A549 (cell line): ENCODE results near the gene TMEM213. TPM values are rescaled to one million over a fixed set of nuclear protein-coding genes. Genes with fewer than 3 reads are reported as not detected.

Experiments
- ATAC-seq, 2 experiments: fragments of 200-7000 bp in 1 of 2; fragments of >200 bp in 1 of 2; cut with Nextera tagmentation in 1 of 2; cut with Tn5 transposase in 1 of 2; 3 replicates each; pipeline versions ENCODE4 v1.8.0 to v1.9.1; 2018 to 2020; ENCODE audit warnings: mild to moderate bottlenecking in 1 of 2, moderate library complexity in 1 of 2
- CTCF ChIA-PET: fragments of 300-600 bp; sonication (Branson Sonifier 250); formaldehyde crosslinking; extraction: SDS; loops from one replicate; lab custom pipeline; 2021; ENCODE audit warnings: antibody characterized with exemption, inconsistent platforms; lab: Yijun Ruan, JAX
- POLR2A ChIA-PET: fragments of 350-600 bp; formaldehyde crosslinking; extraction: SDS; loops from one replicate; lab custom pipeline; 2021; ENCODE audit warnings: antibody characterized with exemption, inconsistent platforms; lab: Yijun Ruan, JAX
- DNase-seq, 2 experiments: peaks; one replicate each; pipeline versions ENCODE4 v3.0.0 to v3.0.0-alpha.2; 2011 to 2016; ENCODE audit warnings: low read depth in 1 of 2, low spot score in 1 of 2
- FAIRE-seq: peaks from 2 replicates; lab custom pipeline; 2011; peaks lifted over from hg19 to GRCh38; lab: Jason Lieb, UNC
- H3K27ac ChIP-seq, 2 experiments: fragments of >200 bp; sonication (Bioruptor Twin); formaldehyde crosslinking; 3 replicates each; pipeline ENCODE4 v1.5.1; 2016 to 2017
- H3K4me1 ChIP-seq: fragments of >200 bp; sonication (Bioruptor Twin); formaldehyde crosslinking; 3 replicates; pipeline ENCODE4 v1.6.1; 2016
- H3K4me2 ChIP-seq: fragments of >200 bp; sonication (Bioruptor Twin); formaldehyde crosslinking; 3 replicates; pipeline ENCODE4 v1.6.1; 2016
- H3K4me3 ChIP-seq: fragments of >200 bp; sonication (Bioruptor Twin); formaldehyde crosslinking; 3 replicates; pipeline ENCODE4 v1.5.1; 2016
- H3K9me3 ChIP-seq: fragments of >200 bp; sonication (Bioruptor Twin); formaldehyde crosslinking; 3 replicates; pipeline ENCODE4 v1.6.1; 2016
- ATOH8 ChIP-seq: fragments of 250-450 bp; sonication (Bioruptor Pico); IDR thresholded peaks from 2 replicates; pipeline ENCODE4 v1.5.0; 2020; ENCODE audit warnings: low read depth, mild to moderate bottlenecking, moderate library complexity
- BHLHE40 ChIP-seq: IDR thresholded peaks from 2 replicates; pipeline ENCODE4 v1.6.1; 2012; ENCODE audit warnings: low read depth, low read length, inconsistent platforms
- CHD2 ChIP-seq: fragments of 150-350 bp; IDR thresholded peaks from 2 replicates; pipeline ENCODE4 v1.6.1; 2014; ENCODE audit warnings: low read length; ENCODE audit not compliant: partially characterized antibody
- CTCF ChIP-seq: fragments of >200 bp; sonication (Bioruptor Twin); formaldehyde crosslinking; IDR thresholded peaks from 3 replicates; pipeline ENCODE4 v1.5.1; 2016
- E2F6 ChIP-seq: IDR thresholded peaks from 2 replicates; pipeline ENCODE4 v1.6.1; 2012; ENCODE audit warnings: low read depth, borderline replicate concordance
- ELK1 ChIP-seq: fragments of 150-350 bp; IDR thresholded peaks from 2 replicates; pipeline ENCODE4 v1.6.1; 2014; ENCODE audit warnings: low read depth, mild to moderate bottlenecking, low read length
- FOSB ChIP-seq: fragments of 250-450 bp; sonication (Bioruptor Pico); IDR thresholded peaks from 2 replicates; pipeline ENCODE4 v1.5.0; 2020; ENCODE audit warnings: mild to moderate bottlenecking, moderate library complexity
- FOSL2 ChIP-seq, 2 experiments: fragments of 450-650 bp in 1 of 2; fragments of >200 bp in 1 of 2; sonication (Bioruptor Twin) in 1 of 2; formaldehyde crosslinking; IDR thresholded peaks; 2 replicates each; pipeline versions ENCODE4 v1.5.0 to v1.6.1; 2016 to 2020; ENCODE audit warnings: mild to moderate bottlenecking in 1 of 2, moderate library complexity in 1 of 2
- FOXS1 ChIP-seq: fragments of 250-450 bp; sonication (Bioruptor Pico); IDR thresholded peaks from 2 replicates; pipeline ENCODE4 v1.5.0; 2020; ENCODE audit warnings: mild to moderate bottlenecking, moderate library complexity
- GATA3 ChIP-seq: IDR thresholded peaks from 2 replicates; pipeline ENCODE4 v1.6.1; 2012; ENCODE audit warnings: borderline replicate concordance
- JUN ChIP-seq, 2 experiments: fragments of >200 bp; sonication (Bioruptor Twin); formaldehyde crosslinking; IDR thresholded peaks; 2 replicates in 1 of 2; 3 replicates in 1 of 2; pipeline ENCODE4 v1.6.1; 2016 to 2017
- JUNB ChIP-seq: fragments of >200 bp; sonication (Bioruptor Twin); formaldehyde crosslinking; IDR thresholded peaks from 2 replicates; pipeline ENCODE4 v1.6.1; 2016
- MAFK ChIP-seq: fragments of 450-650 bp; IDR thresholded peaks from 2 replicates; pipeline ENCODE4 v1.6.1; 2014; ENCODE audit not compliant: partially characterized antibody
- NPAS2 ChIP-seq: fragments of 250-450 bp; sonication (Bioruptor Pico); IDR thresholded peaks from 2 replicates; pipeline ENCODE4 v1.8.0; 2022; ENCODE audit warnings: mild to moderate bottlenecking, moderate library complexity, borderline replicate concordance
- PBX3 ChIP-seq: IDR thresholded peaks from 2 replicates; pipeline ENCODE4 v1.6.1; 2012
- PHF8 ChIP-seq: fragments of 200-600 bp; sonication (generic); IDR thresholded peaks from 2 replicates; pipeline ENCODE4 v1.6.1; 2016; ENCODE audit warnings: low read depth, mild to moderate bottlenecking, antibody characterized with exemption, moderate library complexity, borderline replicate concordance
- POLR2A ChIP-seq: IDR thresholded peaks from 2 replicates; pipeline ENCODE4 v1.6.1; 2012; ENCODE audit warnings: mild to moderate bottlenecking, low read length
- POLR2AphosphoS2 ChIP-seq: conservative IDR thresholded peaks from 2 replicates; pipeline ENCODE4 v1.6.1; 2012; ENCODE audit warnings: low read length, improper control_type of control experiment, inconsistent platforms
- REST ChIP-seq: fragments of 200-600 bp; sonication (generic); IDR thresholded peaks from 2 replicates; pipeline ENCODE4 v1.6.1; 2016; ENCODE audit warnings: antibody characterized with exemption, mild to moderate bottlenecking, moderate library complexity
- SREBF2 ChIP-seq: fragments of 450-650 bp; IDR thresholded peaks from 2 replicates; pipeline ENCODE4 v1.6.1; 2014; ENCODE audit warnings: mild to moderate bottlenecking, moderate library complexity
- TP53 ChIP-seq: fragments of 250-450 bp; sonication (Bioruptor Pico); IDR thresholded peaks from 2 replicates; pipeline ENCODE4 v1.5.0; 2021; ENCODE audit warnings: mild to moderate bottlenecking, moderate library complexity
- ZFP36 ChIP-seq: fragments of 450-650 bp; IDR thresholded peaks from 2 replicates; pipeline ENCODE4 v1.6.1; 2014; ENCODE audit warnings: borderline replicate concordance; ENCODE audit not compliant: partially characterized antibody
- WGBS: methylation state at CpG from one replicate; pipeline ENCODE4 v1.1.6; 2017; ENCODE audit errors: missing lambda C conversion rate; 5-methylcytosine and 5-hydroxymethylcytosine counted together
- polyA plus RNA-seq, 4 experiments: library from polyadenylated mRNA; depleted of rRNA in 3 of 4; stranded (reverse); fragments of >200 nt; fragmentation: RNase III in 1 of 4; extraction: RNeasy Plus Mini Kit Qiagen cat#74134 plus additional on column Dnase treatment in 1 of 4; gene quantifications; 2 replicates in 3 of 4; 3 replicates in 1 of 4; pipeline ENCODE4 v1.2.3, GENCODE V29; 2011 to 2017

Gene TMEM213
- polyA plus RNA-seq, 2 of the 4 experiments (the other 2 are of a cell fraction) = not detected

- ChIA-PET POLR2A (no interaction called here), CTCF (interaction anchor here (0.9 to 1.3 kb wide), 2 partner anchors 8 to 17 kb away, joined by 3 read pairs; no protein-coding TSS in a partner anchor)
- Histone ChIP-seq H3K4me3 (no peak overlapping the region), H3K4me1 (peaks cover 22% of the 10 kb centered on the region), H3K4me2 (no peak overlapping the region), H3K9me3 (no peaks in the 10 kb centered on the region), H3K27ac (no peak overlapping the region)
- FAIRE-seq = no peak
- 57% methylated on average over 4 of the region's 4 CpGs for WGBS
- ATAC-seq = no peak
- DNase-seq = no peak
- TF ChIP-seq JUN (IDR thresholded peaks at IDR 0.05) (no peak), POLR2AphosphoS2 (no peak)
Measured at GRCh38 chr7:138755842-138756590, 41.8 kb upstream of the TMEM213 start.

- no peak overlapping the region for H3K4me3 ChIP-seq
- FAIRE-seq (no peak), ATAC-seq (no peak), DNase-seq (no peak)
- H3K27ac ChIP-seq = no peak overlapping the region
- 19% methylated on average over 4 of the region's 4 CpGs for WGBS
- peak overlapping the region; percentile 41; the same call in 2 of the 3 replicates for H3K4me2 ChIP-seq
- POLR2A ChIA-PET = no interaction called here
- H3K4me1 ChIP-seq = peaks cover 22% of the 10 kb centered on the region
- CTCF ChIA-PET = interaction anchor here (0.9 to 1.3 kb wide), 2 partner anchors 9 to 18 kb away, joined by 3 read pairs; no protein-coding TSS in a partner anchor
- TF ChIP-seq PHF8 (no peak), FOXS1 (CRISPR knock-in tag) (no peak), GATA3 (no peak), FOSL2 (IDR thresholded peaks at IDR 0.05) (no peak), FOSL2 (CRISPR knock-in tag; IDR thresholded peaks at IDR 0.05) (no peak), ZFP36 (no peak), ELK1 (no peak), E2F6 (no peak)
- no peaks in the 10 kb centered on the region for H3K9me3 ChIP-seq
Measured at GRCh38 chr7:138756591-138757242, 41.1 kb upstream of the TMEM213 start.

- DNase-seq (no peak), ATAC-seq (no peak), FAIRE-seq (no peak)
- Histone ChIP-seq H3K9me3 (no peaks in the 10 kb centered on the region), H3K4me1 (no peaks in the 10 kb centered on the region), H3K27ac (no peak overlapping the region), H3K4me2 (no peak overlapping the region), H3K4me3 (no peak overlapping the region)
- 42% methylated on average over 2 of the region's 2 CpGs for WGBS
- POLR2A ChIA-PET = no interaction called here
- CTCF ChIA-PET = interaction anchor here (0.7 kb wide), 1 partner anchor 307 kb away, joined by 4 read pairs; no protein-coding TSS in a partner anchor
- no peak for TF ChIP-seq ATOH8 (CRISPR knock-in tag)
- no peak for TF ChIP-seq FOSB (CRISPR knock-in tag)
- no peak for TF ChIP-seq BHLHE40
- no peak for TF ChIP-seq NPAS2 (CRISPR knock-in tag)
- no peak for TF ChIP-seq POLR2A
- TF ChIP-seq TP53 (CRISPR knock-in tag) = no peak
- TF ChIP-seq JUNB = no peak
- no peak for TF ChIP-seq PHF8
- TF ChIP-seq CHD2 = no peak
- TF ChIP-seq PBX3 = no peak
- TF ChIP-seq REST = no peak
- TF ChIP-seq SREBF2 = no peak
- no peak for TF ChIP-seq MAFK
- TF ChIP-seq CTCF = no peak
Measured at GRCh38 chr7:138768241-138768640, 29.6 kb upstream of the TMEM213 start.
